Erythroblast (primary cell): Measurements from ENCODE around the gene ZDHHC22.
A peak's percentile ranks its signal among the peaks of the same experiment; 100 is the strongest.

Experiments
- DNase-seq, 2 experiments: peaks; one replicate each; lab custom pipeline; 2025; lab: John Stamatoyannopoulos, UW
- GATA1 ChIP-seq: IDR thresholded peaks from 2 replicates; pipeline ENCODE4 v1.6.1; 2011; ENCODE audit warnings: low read depth, mild to moderate bottlenecking, control low read depth, low read length, moderate library complexity
- POLR2A ChIP-seq: IDR thresholded peaks from 2 replicates; pipeline ENCODE4 v1.6.1; 2011; ENCODE audit warnings: mild to moderate bottlenecking, low read length

ZDHHC22 gene

DNA sequence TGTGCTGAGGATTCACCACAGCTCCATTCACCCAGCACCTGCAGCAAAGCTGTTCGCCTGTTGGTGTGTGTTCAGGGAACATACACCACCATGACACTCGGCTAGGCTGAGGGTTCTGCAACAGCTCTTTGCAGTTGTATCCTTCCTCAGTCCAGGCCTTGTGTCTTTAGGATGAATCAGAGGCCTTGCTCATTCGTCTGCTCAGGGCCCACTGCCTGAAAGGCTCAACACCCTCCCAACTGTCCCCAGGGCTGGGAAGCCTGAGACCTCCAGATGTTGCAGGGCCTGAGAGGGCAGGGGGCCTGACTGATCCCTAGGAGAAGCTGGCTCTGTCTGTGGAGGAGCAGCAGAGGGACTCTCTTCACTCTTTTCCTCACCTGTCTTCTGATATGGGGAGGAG is 11.2 kb downstream of the ZDHHC22 start:
- no peak for DNase-seq
- TF ChIP-seq POLR2A (no peak), GATA1 (no peak)

GRCh38 chr14:77128414-77128891 is 13.1 kb downstream of the ZDHHC22 start:
- TF ChIP-seq GATA1 = no peak
- no peak for TF ChIP-seq POLR2A
- no peak for DNase-seq

DNA sequence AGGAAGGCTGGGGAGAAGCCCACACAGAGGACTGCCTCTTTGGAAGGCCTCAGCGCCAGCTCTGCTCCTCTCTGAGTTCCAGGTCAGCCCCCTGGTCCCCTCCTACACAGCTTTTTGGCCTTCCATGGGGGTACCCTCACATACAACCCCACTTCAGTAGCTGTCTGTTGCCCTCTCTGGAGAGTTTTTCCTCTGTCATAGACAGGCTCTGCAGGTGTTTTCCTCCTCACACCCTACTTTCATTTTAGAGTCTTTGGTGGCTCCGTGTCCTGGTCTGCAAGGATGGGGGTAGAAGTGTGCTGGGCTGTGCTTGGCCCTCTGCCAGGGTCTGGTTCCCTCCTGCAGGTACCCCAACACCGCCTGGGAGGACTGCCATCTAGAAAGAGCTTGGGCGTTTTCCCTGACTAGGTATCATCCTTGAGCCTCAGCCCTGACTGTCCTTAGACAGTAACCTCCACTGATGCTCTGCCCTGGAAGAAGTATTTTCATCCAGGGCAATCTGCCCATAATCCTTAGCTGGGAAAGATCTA is 15.1 kb downstream of the ZDHHC22 start:
- TF ChIP-seq GATA1 = no peak
- no peak for DNase-seq

- TF ChIP-seq POLR2A (no peak), GATA1 (no peak)
- DNase-seq = no peak
Observed at GRCh38 chr14:77125823-77126325, 15.7 kb downstream of the ZDHHC22 start.

GRCh38 chr14:77125281-77125801 is 16.2 kb downstream of the ZDHHC22 start:
- TF ChIP-seq GATA1 (no peak), POLR2A (no peak)
- no peak for DNase-seq

GRCh38 chr14:77124345-77125280 is 17.0 kb downstream of the ZDHHC22 start:
- DNase-seq = peak; percentile 63 to 76
- TF ChIP-seq GATA1 = no peak
- TF ChIP-seq POLR2A = no peak

DNA sequence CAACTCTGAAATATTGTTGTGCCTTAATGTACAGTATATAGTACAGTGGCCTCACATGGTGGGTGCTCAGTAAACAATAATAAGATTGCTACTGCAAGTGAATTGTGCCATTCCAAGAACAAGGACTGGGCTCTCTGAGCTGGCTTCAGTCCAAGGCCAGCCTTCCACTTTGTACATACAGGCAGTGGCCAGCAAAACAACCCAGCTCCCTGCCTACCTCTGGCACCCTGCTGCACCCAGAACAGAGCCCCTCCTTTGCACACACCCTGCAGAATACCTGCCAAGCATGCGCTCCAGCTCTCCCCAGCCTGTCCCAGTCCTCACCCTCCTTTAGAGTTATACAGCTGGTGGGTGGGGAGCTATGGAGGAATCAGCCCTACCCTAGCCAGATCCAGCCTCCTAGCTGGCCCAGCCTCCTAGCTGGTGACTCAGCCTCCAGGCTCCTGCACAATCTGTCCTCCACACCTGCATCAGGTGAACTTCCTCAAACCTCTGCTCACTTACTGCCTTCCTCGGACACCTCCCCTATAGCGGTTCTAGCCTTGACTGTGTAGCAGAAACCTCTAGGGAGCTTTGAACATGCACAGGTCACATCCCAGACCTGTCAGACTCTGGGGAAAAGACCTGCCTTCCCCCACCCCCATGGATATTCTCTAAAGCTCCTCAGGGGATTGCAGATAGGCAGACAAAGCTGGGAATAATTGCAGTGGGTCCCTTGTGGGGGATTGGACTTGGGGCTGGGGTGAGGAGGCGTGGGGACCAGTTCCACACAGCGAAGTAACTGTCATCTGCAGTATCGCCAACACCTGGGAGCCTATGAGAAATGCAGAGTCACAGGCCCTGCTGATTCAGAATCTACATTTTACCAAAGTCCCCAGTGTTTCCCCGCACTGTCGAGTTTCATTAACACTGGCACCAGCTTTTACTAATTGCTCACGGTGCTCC is 17.9 kb downstream of the ZDHHC22 start:
- DNase-seq = no peak
- TF ChIP-seq POLR2A = no peak
- no peak for TF ChIP-seq GATA1

DNA sequence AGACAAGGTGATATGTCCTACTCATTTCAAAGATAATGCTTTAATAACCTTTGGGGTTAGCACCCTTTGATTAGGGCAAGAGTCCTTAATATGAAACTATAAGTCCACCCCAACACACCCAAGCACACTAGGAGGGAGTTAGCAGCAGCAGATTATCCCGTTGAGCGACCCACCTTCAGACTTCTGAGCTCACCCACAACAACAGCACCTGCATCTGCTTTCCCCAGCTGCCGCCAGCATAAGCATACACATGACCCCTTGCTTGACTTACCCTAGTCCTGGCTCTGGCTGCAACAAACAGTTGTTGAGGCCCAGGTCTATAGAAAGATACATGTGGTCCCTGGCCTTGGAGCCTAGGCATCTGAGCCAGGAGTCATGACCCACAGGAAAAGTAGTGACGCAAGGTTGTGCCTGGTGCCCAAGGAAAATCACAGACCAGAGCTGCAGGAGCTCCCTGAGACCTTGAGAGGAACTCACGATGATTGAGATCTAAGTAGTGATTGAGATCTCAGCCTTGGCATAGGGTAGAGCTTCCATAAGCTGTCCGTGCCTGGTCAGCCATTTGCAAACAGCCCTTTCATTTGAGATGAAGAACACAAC is 19.0 kb downstream of the ZDHHC22 start:
- no peak for DNase-seq
- TF ChIP-seq POLR2A (no peak), GATA1 (no peak)

GRCh38 chr14:77120771-77121743 is 20.5 kb downstream of the ZDHHC22 start:
- TF ChIP-seq GATA1 (no peak), POLR2A (no peak)
- DNase-seq = no peak

- no peak for DNase-seq
- TF ChIP-seq GATA1 = no peak
- no peak for TF ChIP-seq POLR2A
Observed at GRCh38 chr14:77119851-77120250, 21.7 kb downstream of the ZDHHC22 start.

DNA sequence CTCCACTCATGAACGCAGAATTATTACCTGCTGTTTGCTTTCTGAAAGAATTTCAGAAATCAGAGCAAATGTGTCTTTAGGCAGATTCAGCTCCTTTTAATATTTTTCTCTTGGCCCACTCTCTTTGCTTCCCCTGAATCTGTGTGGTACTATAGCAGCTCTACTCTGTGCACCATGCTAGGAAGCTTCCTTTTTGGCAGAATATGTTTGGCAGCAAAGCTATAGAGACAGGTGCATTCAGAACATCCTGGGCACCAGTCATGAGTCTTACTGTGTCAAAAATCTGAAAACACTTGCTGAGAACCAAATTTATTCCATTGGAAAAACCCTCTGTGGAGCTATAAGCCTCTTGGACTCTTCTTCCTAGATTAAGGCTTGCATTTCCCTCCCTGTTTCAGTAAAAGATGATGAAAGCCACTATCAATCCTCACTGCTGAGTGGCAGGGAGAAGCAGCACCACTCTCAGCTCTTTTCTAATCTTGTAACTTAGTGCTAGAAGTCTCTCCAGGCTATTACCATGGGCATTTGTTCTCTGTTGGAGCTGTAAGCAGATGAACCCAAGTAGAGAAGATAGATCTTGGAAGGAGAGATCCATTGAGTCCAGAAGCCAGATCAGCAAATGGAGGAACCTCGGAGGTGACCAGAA is 25.3 kb downstream of the ZDHHC22 start:
- peak in 1 of 2 experiments; percentile 46 for DNase-seq
- no peak for TF ChIP-seq GATA1

GRCh38 chr14:77114609-77115008 is 27.0 kb downstream of the ZDHHC22 start:
- TF ChIP-seq GATA1 = no peak
- TF ChIP-seq POLR2A = no peak
- no peak for DNase-seq

DNA sequence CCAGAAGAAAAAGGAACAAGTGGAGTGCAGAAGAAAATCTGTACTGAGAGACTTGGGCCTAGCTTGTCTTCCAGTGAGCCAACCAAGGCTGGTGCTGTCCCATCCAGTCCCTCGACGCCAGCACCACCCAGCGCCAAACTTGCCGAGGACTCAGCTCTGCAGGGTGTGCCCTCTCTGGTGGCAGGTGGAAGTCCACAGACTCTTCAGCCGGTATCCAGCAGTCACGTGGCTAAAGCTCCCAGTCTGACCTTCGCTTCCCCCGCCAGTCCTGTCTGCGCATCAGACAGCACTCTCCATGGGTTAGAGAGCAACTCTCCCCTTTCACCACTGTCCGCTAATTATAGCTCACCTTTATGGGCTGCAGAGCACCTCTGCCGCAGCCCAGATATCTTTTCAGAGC is 27.9 kb downstream of the ZDHHC22 start:
- TF ChIP-seq POLR2A (no peak), GATA1 (no peak)
- no peak for DNase-seq
